Activated naive CD4-positive, alpha-beta T cell treated with anti-CD3 and anti-CD28 coated beads, Interleukin-2, amount 50 U/mL, for 16 hours (primary cell): ENCODE data around the gene CLCN4.

ENCODE experiments used
- DNase-seq: peaks from one replicate; pipeline ENCODE4 v3.0.0-alpha.2; 2020

The CLCN4 gene

DNA sequence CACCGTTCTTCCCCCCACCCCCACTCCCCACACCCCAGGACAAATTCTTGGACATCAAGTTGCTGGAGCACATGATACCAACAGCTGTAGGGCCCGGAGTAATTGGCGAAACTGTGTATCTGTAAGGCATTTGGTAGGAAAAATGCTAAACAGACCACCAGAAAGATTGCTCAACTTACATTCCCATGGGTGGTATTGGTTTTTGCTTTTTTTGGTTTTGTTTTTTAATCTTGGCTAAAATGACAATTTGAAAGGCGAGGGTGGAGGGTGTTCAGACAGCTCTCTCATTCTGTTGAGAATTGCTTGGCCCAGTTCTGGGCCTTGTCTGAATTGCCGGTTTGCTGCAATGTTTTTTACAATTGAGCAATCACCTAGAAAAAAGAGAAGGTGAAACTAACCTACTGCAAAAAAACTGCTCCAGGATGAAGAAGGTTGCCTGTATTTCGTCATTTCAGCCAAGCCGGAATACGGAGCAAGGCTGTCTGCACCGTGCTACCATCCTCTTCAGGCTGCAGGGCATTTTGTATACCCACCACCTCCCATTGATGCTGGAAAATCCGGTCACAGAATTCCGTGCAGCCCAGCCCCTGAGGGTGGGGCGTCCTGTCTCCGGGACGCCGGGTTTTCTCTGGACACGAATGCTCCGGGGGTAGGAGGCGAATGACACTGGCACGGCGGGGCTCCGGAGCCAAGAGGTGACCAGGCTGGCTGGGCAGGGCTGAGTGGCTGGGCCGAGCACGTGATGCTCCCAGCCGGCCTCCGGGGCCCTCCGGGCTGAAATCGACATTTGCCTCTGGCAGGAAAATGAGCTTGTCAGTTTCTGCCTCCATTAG is at the start of gene CLCN4:
Gene CLCN4 (plus strand): TSS at position 777 of the 833 bp plus-strand sequence. CDS start 28,058 bp downstream, outside the sequence.
- no peak for DNase-seq

DNA sequence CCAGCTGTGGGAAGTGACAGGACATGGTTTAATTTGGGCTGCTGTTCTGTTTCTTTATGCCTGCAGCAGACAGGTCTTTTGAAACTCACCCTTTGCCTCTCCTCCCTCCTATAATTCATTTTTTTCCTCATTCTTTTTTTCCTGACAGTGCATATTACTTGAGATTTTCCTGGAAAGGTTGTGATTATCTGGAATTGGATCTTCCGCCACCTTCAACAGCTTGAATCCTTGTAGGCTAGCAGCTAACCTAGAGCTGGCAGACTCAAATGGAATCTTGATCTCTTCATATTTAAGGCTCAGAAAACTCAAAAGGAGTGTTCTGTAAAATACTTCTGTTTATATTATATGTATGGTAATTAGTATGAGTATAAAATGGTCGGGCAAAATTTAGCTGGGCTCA is 49.3 kb upstream of the CLCN4 start:
- no peak for DNase-seq

DNA sequence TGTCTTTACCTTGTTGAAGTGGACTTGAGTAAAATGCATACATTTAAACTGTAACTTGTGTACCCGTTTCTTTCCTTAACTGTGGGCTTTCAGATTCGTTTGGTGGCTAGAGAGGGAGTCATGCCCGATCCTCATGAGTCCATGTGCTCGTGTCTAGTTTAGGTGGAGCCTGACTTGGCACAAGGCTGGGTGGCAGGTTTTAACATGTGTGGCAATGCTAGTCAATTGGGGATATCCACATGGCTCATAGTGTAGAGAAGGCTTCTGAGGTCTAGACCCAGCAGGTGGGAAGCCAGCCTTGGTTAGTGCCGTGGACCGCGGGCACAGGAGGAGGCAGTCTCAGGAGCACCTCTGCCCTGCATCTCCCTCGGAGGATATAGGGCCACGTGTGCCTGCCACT is 48.5 kb upstream of the CLCN4 start:
- DNase-seq = no peak

DNA sequence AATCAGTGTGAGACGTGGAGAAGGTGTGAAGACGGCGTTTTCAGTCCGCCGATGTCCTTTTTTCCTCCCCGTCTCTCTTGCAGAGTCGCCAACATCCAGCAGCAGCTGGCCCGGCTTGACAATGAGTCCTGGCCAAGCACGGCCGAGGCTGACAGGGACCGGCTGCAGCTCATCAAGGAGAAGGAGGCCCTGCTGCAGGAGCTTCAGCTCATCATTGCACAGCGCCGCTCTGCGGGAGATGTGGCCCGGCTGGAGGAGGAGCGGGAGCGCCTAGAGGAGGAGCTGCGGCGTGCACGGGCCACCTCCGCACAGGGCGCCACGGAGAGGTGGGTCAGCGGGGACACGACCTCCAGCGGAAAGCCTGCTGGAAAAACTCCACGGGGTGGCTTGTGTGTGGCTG is 47.1 kb upstream of the CLCN4 start:
- DNase-seq = no peak

DNA sequence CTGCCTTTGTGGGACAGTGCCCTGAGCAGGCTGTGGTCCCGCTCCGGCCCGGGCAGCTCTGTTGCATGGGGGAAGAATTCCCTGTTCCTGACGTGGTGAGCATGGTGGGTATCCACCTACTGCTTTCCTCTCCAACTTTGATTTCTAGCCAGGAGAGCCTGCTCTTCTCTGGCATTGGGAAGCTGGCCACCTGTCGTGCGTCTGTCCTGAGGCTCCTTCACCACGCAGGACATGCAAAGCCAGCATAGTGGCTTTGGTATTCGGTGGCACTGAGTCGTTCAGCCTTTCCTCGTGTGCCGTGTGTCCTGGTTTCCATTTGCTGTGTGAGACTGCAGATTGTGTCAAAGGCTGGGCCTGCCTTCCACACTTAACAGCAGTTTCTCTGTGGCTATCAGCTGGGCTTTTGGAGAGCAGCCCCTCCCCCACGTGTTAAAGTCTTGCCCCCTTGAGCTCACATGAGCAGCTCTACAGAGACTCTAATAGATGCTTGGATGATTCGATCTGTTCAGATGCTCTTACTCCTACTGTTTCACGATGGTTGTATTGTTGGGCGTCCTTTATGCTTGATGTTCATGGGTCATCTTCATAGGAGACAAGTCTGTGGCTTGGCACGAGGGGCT is 46.3 kb upstream of the CLCN4 start:
- DNase-seq = no peak

DNA sequence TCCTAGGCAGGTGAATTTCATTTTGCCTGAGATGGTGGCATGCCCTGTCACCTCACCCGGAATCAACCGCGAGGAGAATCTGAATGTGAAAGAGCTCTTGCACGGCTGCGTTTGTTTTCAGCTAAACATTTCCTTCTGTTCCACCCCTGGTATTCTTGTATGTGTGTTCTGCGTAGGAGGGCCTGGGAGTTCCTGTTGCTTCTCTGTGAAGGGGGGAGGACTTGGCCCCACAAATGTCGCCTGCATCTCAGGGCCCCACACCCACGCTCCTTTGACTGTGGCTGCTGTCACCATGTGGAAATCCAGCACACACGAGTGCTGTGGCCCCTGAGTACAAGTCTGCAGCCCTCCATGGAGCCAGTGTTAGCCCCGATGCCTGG is 45.8 kb upstream of the CLCN4 start:
- DNase-seq = peak; percentile 76

DNA sequence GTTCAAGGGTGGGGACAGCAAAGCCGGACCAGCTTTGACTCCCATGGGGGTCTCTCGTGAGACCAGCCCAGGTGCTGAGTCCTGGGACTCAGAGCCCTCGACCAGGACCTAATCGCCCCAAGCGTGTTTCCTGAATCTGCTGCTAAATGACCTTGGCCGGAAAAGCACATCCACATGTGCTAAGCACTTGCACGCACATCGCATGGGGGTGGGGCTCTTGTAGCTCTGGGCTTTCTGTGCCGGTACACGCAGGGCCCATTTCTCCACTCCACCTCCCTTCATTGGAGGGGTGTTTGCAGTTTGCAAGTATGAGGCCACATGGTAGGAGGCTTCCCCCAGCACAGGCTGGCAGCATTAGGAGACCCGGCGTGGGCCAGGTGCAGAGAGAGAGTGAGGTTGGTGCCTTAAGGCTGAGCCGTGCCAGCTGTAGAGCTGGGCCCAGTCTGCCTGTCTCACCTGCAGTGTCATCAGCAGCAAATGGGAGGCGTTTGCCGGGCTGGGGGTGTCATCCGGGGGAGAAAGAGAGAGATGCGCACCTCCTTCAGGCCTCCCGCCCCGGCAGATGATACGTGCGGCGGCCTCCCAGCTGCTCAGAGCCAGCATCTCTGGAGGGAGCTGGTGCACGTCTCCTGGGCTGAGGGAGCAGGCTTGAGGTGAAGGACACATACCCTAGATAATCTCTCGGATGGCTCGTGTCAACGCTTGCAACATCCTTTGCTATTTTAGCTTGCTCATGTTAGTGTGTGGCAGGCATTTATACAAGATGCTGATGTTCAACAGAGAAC is 45.2 kb upstream of the CLCN4 start:
- peak; percentile 69 for DNase-seq

DNA sequence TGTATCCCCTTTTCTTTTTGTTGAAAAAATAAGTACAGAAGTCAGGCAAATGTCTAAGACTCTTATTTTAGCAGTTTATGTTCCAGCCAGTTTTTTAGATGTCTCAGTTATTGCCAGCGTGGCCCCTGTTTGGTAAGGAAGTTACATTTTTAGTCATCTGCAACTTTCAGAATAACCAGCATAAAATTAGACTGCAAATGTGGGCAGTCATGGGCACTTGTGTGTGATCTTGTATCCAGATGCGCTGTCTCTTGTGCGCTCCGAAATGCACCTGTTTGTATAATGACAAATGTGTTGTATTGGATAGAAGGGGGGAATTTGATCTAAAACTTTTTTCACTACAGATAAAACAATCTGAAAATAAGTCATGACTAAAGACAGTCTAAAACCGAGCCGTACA is 44.3 kb upstream of the CLCN4 start:
- DNase-seq = no peak

DNA sequence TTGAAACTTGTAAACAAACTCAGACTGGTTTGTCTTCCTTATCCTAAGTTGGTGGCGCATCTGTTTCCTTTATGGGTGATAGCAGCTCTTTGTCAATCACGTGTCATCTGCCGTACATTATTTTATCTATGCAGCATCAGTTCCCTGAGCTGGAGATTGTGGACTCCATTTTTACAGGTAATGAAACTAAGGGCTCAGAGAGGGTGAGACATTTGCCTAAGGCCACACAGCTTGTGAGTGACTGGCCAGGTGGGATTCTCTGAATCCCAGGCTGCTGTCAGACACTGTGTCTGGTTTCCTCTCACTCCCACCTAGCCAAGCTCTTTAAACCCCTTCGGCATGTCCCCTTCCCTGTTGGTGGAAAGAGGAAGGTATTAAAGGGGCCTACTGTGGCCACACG is 41.7 kb upstream of the CLCN4 start:
- DNase-seq = no peak

DNA sequence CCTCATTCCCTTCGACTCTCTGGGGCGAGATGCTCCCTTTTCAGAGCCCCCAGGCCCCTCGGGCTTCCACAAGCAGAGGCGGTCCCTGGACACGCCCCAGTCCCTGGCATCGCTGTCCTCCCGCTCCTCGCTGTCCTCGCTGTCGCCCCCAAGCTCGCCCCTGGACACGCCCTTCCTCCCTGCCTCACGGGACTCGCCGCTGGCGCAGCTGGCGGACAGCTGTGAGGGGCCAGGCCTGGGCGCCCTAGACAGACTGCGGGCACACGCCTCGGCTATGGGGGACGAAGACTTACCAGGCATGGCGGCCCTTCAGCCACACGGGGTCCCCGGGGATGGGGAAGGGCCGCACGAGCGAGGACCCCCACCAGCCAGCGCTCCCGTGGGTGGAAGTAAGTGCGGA is 39.5 kb upstream of the CLCN4 start:
- DNase-seq = no peak

DNA sequence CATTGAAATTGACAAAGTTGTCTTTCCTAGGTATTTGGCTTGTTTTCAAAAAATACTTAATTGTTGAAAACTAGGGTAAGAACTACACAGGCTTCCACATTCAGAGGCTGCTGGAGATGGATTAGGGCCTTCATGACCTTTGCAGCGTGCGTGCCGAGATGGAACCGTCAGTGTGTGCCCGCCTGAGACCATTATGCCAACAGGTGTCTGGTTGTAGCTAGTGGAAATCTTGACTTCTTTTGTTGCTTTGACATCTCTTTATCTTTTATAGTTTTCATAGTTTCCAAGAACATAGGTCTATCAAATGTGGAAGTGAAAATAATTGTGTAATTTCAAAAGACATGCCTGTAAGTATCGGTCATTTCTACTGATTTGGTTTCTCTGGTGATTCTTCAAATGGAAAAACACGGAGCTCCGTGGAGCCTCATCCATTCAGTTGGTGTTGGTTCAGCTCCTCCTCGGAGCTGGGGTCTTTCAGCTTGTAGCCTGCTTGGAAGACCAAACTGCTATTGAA is 38.9 kb upstream of the CLCN4 start:
- no peak for DNase-seq

DNA sequence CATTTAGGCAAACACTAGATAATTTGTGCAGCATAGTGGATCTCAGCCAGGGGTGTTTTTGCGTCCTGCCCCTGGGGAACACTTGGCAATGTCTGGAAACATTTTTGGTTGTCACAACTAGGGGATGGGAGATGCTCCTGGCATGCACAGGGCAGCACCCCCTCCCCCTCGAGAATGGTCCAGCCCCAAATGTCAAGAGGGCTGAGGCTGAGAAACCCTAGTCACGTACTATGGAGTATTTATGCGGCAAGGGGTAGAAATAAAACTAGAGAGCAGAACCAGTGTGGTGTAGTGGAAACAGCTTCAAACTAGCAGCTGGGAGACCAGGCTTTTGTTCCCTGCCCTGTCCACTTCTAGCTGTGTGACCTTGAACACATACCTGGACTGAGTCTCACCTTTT is 38.2 kb upstream of the CLCN4 start:
- DNase-seq = no peak

DNA sequence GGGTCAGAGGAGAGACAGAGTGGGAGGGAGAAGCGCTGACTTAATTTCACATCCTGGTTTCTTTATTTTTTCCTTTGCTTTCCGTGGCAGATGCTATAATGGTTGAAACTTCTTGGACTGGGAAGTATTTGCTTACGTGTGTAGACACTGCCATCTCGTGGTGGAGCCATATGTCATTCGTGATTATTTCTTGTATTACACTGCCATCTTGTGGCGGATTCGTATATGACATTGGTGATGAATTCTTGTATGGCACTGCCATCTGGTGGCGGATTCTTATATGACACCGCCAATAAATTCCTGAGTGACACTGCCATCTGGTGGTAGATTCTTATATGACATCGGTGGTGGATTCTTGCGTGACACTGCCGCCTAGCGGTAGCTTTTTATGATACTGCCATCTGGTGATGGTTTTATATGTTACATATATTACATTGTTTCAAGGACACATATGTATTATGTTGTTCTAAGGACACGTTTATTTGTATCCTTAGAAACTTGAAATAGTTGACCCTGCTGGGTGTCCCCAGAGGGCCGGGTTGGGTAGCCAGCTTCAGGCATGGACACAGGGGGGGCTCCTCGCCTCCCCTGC is 37.3 kb upstream of the CLCN4 start:
- peak; percentile 46 for DNase-seq

DNA sequence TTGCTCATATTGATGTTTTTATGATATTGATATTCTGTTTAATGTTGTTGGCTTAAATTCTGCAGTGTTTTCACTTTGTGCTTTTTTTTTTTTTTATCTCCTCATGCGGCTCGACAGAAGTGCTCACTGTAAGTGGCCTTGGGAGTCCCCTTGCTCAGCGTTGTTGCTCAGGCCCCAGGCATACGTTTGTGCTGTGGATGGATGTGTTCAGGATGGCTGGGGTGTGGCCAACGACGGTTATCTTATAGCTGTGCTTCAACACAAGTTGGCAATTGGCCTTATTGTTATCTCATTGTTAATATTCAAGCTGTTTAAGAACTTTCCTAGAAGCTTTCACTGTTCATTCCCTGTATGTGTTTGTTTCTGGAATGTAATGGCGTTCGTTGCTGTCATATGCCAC is 36.4 kb upstream of the CLCN4 start:
- DNase-seq = no peak

DNA sequence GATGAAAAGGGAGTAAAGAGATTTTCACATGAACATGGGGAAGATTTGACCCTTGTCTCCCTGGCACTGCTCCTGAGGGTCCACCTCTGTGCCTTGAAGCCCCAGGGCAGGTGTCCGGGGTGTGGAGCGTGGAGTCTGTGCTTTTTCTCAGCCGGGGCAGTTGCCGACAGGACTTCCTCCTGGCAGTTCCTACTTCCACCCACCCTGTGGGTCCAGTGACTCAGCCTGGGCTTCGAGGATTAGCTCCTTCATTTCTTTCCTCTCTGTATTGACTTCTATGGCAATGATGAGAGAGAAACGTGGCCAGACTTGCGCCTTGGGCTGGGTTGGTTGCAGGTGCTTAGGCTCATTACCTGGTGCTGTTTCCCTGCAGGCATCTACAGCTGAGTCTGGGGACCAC is 35.9 kb upstream of the CLCN4 start:
- DNase-seq = no peak

DNA sequence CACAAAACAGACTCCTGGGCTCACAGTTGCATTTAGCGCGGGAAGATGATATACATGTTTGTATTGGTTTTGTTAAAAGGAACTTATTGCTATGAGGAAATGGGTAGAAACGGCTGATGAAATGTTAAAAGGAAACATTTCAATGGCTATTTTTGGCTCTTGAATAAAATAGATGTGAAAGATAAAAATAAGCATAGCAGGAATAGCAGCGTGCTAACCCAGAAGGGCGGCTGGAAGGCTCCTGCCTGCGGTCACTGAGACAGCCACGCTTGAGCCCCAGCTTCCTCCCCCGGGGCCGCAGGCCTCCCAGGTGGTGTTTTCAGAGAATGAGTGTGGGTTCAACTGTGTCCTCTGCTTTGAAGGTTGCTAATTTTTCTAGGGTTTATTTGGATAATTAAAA is 35.0 kb upstream of the CLCN4 start:
- no peak for DNase-seq

DNA sequence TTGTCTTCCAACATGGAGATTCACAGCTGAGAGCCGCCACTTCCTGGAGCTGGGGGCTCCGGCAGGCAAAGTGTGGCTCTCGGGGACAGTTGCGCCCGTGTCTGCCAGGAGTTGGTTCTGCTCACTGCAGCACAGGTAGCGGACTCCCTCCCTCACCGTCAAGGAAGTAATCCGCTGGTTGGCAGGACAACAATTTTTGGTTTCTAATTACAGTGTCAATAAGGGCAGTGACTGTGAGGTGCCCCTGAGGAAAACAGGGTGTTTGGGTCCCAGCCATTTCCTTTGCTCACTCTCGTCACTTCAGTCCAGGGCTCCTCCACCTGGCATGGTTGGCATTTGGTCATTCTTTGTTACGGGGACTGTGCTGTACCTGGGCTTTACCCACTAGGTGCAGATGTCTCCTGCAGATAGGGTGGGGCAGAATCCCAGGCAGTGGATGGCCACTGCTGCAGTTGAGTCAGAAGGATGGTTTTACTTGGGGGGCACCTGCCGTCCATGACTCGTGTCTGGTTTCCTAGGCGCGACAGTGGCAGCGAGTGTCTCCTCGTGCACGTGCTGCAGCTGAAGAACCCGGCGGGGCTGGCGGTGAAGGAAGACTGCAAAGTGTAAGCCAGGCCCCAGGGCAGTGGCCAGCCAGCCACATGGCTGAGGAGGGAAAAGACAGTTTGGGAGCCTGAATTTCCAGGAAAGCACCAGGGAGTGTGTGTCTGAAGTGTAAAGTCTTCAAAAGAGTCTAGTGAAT is 32.1 kb upstream of the CLCN4 start:
- DNase-seq = no peak

DNA sequence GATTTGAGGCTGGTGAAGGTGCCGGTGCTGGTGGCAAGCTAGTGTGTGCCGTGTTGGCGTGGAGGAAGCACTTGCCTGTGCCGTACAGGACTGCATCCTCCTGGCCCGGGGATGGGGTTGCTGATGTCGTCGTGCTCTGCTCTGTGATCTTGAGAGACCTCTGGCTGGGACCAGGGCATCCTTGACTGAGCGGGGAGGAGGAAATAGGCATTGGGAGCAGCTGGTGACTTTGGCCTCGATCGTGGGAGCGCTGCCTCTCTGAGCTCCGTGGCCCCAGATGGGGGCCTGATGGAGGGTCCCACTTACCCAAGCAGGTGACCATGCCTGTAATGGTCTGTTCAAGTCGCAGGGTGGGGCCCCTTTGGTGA is 31.5 kb upstream of the CLCN4 start:
- no peak for DNase-seq

DNA sequence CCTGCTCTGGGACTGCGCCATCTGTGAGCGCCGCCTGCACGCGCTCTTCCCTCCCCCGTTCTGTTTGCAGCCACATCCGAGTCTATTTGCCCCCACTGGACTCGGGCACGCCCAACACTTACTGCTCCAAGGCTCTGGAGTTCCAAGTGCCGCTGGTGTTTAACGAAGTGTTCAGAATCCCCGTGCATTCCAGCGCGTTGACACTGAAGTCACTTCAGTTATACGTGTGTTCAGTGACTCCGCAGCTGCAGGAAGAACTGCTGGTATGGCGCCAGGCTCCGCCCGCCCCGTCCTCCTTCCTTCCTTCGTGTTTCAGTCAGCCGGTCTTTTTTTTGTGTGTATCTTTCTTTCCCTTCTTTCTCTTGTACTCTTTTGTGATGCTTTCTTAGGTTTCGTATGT is 30.7 kb upstream of the CLCN4 start:
- no peak for DNase-seq

DNA sequence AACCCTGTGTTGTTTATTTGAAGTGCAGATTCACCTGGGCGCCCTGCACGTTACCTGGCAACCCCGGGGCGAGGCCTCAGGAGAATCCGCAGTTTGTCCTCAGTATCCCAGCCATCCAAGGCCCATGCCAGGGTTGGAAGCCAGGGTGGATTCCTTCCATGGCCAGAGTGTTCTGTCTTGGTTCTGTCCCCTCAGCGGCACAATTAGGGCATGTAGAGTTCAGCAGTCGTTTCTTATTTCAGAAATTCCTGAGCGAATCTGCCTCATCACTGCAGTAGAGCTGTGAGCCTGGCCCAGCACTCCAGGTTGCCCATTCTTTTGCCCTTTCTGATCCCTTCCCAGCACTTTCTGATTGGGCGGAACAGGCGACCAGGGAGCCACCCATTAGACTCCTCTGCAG is 29.9 kb upstream of the CLCN4 start:
- DNase-seq = no peak

DNA sequence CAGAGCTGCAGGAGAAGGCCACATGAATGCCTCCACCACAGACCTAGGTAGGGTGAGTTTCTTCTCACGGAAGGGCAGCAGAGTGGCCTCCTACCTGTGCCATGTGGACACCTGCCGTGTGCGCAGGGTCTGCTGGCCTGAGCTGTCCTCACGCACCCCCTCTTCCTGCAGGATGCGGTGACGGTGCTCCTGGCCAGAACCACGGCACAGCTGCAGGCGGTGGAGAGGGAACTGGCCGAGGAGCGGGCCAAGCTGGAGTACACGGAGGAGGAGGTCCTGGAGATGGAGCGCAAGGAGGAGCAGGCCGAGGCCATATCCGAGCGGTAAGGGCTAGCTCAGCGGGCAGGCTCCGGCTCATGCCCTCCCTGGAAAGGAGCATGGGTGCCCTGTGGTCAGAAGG is 28.4 kb upstream of the CLCN4 start:
- DNase-seq = no peak

DNA sequence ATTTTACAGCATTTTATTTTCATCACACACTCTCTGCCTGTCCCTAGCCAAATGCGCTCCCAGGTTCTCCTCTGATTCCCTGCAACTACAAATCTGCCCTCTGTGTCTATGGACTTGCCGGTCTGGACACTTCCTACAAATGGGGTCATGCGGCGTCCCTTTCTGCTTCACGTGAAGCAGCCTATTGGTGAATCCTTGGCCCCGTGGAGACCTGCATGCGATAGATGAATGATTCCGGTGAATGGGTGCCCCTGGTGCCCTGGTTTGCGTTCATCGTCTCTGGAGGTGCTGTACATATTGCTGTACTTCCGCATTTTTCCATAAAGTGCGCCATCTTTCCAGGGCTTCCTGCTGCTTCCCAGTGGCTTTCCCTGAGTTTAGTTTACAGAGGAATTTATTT is 27.5 kb upstream of the CLCN4 start:
- DNase-seq = no peak

DNA sequence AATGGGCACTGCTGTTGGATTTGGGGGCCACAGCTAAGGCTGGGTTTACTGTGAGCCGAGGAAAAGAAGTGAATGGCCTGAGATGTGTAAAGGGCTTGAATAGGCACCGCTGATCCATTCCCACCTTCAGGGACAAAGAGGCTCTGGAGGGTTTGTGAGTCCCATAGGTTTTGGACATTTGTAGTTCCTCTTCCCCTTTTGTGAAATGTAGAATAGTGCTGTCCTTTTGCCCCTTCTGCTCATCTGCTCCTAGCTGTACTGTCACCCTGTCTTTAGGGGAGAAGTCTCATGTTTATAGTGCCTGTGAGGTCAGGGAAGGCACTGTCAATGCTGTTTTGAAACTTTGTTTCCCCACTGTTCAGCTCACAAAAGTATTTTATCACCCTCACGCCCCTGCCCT is 26.4 kb upstream of the CLCN4 start:
- DNase-seq = no peak
